HepG2 (cell line): ENCODE measurements around the gene METTL16. TPM values are rescaled to one million over a fixed set of nuclear protein-coding genes. Genes with fewer than 3 reads are reported as not detected.
A peak's percentile ranks its signal among the peaks of the same experiment; 100 is the strongest.

Experiments
- ADNP ChIP-seq: sonication (generic); formaldehyde crosslinking; IDR thresholded peaks from 2 replicates; pipeline ENCODE4 v1.4.0; 2020; ENCODE audit warnings: missing genetic modification reagents
- CREB1 ChIP-seq, 2 experiments: fragments of 450-650 bp in 1 of 2; IDR thresholded peaks; 2 replicates each; pipeline ENCODE4 v1.6.1; 2016 to 2017; ENCODE audit warnings: control low read depth in 1 of 2, mild to moderate bottlenecking in 1 of 2, missing compliant biosample characterization in 1 of 2, missing genetic modification characterization in 1 of 2
- ERF ChIP-seq: IDR thresholded peaks from 2 replicates; pipeline ENCODE4 v1.6.1; 2018; ENCODE audit warnings: missing biosample characterization, missing genetic modification reagents
- FLYWCH1 ChIP-seq: sonication (generic); formaldehyde crosslinking; IDR thresholded peaks from 2 replicates; pipeline ENCODE4 v1.8.1; 2023; ENCODE audit warnings: mild to moderate bottlenecking, missing genetic modification reagents
- JARID2 ChIP-seq: sonication (generic); formaldehyde crosslinking; IDR thresholded peaks from 2 replicates; pipeline ENCODE4 v1.8.1; 2023; ENCODE audit warnings: missing genetic modification reagents, inconsistent platforms; ENCODE audit not compliant: insufficient replicate concordance
- MTF2 ChIP-seq: sonication (generic); formaldehyde crosslinking; IDR thresholded peaks from 2 replicates; pipeline ENCODE4 v1.5.0; 2020; ENCODE audit warnings: missing genetic modification reagents, borderline replicate concordance
- PHF20 ChIP-seq: sonication (generic); formaldehyde crosslinking; IDR thresholded peaks from 2 replicates; pipeline ENCODE4 v1.5.0; 2020; ENCODE audit warnings: mild to moderate bottlenecking, missing genetic modification reagents
- RBM22 ChIP-seq: fragments of 200-400 bp; formaldehyde crosslinking; optimal IDR thresholded peaks from 2 replicates; pipeline ENCODE3; 2017; ENCODE audit warnings: mild to moderate bottlenecking, low read length, moderate library complexity
- SIX1 ChIP-seq: sonication (generic); formaldehyde crosslinking; IDR thresholded peaks from 2 replicates; pipeline ENCODE4 v1.4.0; 2020; ENCODE audit warnings: missing genetic modification reagents, borderline replicate concordance
- SNAI1 ChIP-seq: sonication (generic); formaldehyde crosslinking; IDR thresholded peaks from 2 replicates; pipeline ENCODE4 v1.5.0; 2020; ENCODE audit warnings: mild to moderate bottlenecking, missing genetic modification reagents, borderline replicate concordance
- TRIM24 ChIP-seq: sonication (generic); formaldehyde crosslinking; IDR thresholded peaks from 2 replicates; pipeline ENCODE4 v1.8.0; 2022; ENCODE audit warnings: mild to moderate bottlenecking, missing genetic modification reagents
- ZMYM2 ChIP-seq: sonication (generic); formaldehyde crosslinking; IDR thresholded peaks from 2 replicates; pipeline ENCODE4 v1.8.0; 2022; ENCODE audit warnings: mild to moderate bottlenecking, missing genetic modification reagents
- ZNF10 ChIP-seq: sonication (generic); formaldehyde crosslinking; IDR thresholded peaks from 2 replicates; pipeline ENCODE4 v1.4.0; 2020; ENCODE audit warnings: mild to moderate bottlenecking, low read depth, missing genetic modification reagents, borderline replicate concordance
- ZNF136 ChIP-seq: sonication (generic); formaldehyde crosslinking; IDR thresholded peaks from 2 replicates; pipeline ENCODE4 v1.8.1; 2022; ENCODE audit warnings: low read depth, mild to moderate bottlenecking, moderate library complexity, missing genetic modification reagents
- ZNF20 ChIP-seq: sonication (generic); formaldehyde crosslinking; IDR thresholded peaks from 2 replicates; pipeline ENCODE4 v1.4.0; 2020; ENCODE audit warnings: mild to moderate bottlenecking, moderate library complexity, missing genetic modification reagents
- ZNF30 ChIP-seq: sonication (generic); formaldehyde crosslinking; IDR thresholded peaks from 2 replicates; pipeline ENCODE4 v1.5.0; 2020; ENCODE audit warnings: mild to moderate bottlenecking, missing genetic modification reagents
- ZNF44 ChIP-seq: sonication (generic); formaldehyde crosslinking; IDR thresholded peaks from 2 replicates; pipeline ENCODE4 v1.5.1; 2020; ENCODE audit warnings: mild to moderate bottlenecking, missing genetic modification reagents
- ZNF543 ChIP-seq: sonication (generic); formaldehyde crosslinking; IDR thresholded peaks from 2 replicates; pipeline ENCODE4 v1.4.0; 2020; ENCODE audit warnings: mild to moderate bottlenecking, missing genetic modification reagents
- ZNF549 ChIP-seq: sonication (generic); formaldehyde crosslinking; IDR thresholded peaks from 2 replicates; pipeline ENCODE4 v1.5.0; 2020; ENCODE audit warnings: missing genetic modification reagents
- ZNF674 ChIP-seq: sonication (generic); formaldehyde crosslinking; IDR thresholded peaks from 2 replicates; pipeline ENCODE4 v1.5.0; 2020; ENCODE audit warnings: low read depth, mild to moderate bottlenecking, missing genetic modification reagents
- ZNF709 ChIP-seq: sonication (generic); formaldehyde crosslinking; IDR thresholded peaks from 2 replicates; pipeline ENCODE4 v1.5.0; 2020; ENCODE audit warnings: mild to moderate bottlenecking, missing genetic modification reagents
- ZNF75D ChIP-seq: sonication (generic); formaldehyde crosslinking; IDR thresholded peaks from 2 replicates; pipeline ENCODE4 v1.8.1; 2023; ENCODE audit warnings: missing genetic modification reagents, mild to moderate bottlenecking, borderline replicate concordance
- ZNF878 ChIP-seq: sonication (generic); formaldehyde crosslinking; IDR thresholded peaks from 2 replicates; pipeline ENCODE4 v1.8.1; 2023; ENCODE audit warnings: mild to moderate bottlenecking, missing genetic modification reagents, moderate library complexity
- polyA plus RNA-seq, 8 experiments: library from polyadenylated mRNA; depleted of rRNA in 3 of 8; stranded (reverse) in 7 of 8; unstranded in 1 of 8; fragments of >200 nt; fragmentation: Illumina TruSeq in 4 of 8; extraction: Trizol in 4 of 8; gene quantifications; 2 replicates each; pipeline versions ENCODE4 v1.2.1 to v1.2.3, GENCODE V29; 2011 to 2016; ENCODE audit warnings: low read depth in 4 of 8, missing spikeins in 1 of 8, mixed read lengths in 1 of 8; ENCODE audit not compliant: insufficient read depth in 1 of 8
- total RNA-seq, 5 experiments: library from RNA; depleted of rRNA; stranded (reverse); fragments of >200 nt; fragmentation: Illumina TruSeq; extraction: Trizol; gene quantifications; 2 replicates each; pipeline ENCODE4 v1.2.3, GENCODE V29; 2016; ENCODE audit warnings: low read depth in 1 of 5
- TF ChIP-seq, protein P1 (sequence below): sonication (generic); formaldehyde crosslinking; IDR thresholded peaks from 2 replicates; pipeline ENCODE4 v1.9.0; 2022; ENCODE audit warnings: missing genetic modification reagents, mild to moderate bottlenecking, borderline replicate concordance
- TF ChIP-seq, protein P2 (sequence below): sonication (generic); formaldehyde crosslinking; IDR thresholded peaks from 2 replicates; pipeline ENCODE4 v1.8.0; 2022; ENCODE audit warnings: missing genetic modification reagents, mild to moderate bottlenecking, moderate library complexity, borderline replicate concordance
- TF ChIP-seq, protein P3 (sequence below): IDR thresholded peaks from 2 replicates; pipeline ENCODE4 v1.6.1; 2016; ENCODE audit warnings: missing compliant biosample characterization, missing genetic modification reagents, borderline replicate concordance

The METTL16 gene
- total and polyA plus RNA-seq, 2 of the 13 experiments (the other 11 are each of a cell fraction or from before 2014, with no cell fraction given): 11.6 to 18.5 TPM

DNA sequence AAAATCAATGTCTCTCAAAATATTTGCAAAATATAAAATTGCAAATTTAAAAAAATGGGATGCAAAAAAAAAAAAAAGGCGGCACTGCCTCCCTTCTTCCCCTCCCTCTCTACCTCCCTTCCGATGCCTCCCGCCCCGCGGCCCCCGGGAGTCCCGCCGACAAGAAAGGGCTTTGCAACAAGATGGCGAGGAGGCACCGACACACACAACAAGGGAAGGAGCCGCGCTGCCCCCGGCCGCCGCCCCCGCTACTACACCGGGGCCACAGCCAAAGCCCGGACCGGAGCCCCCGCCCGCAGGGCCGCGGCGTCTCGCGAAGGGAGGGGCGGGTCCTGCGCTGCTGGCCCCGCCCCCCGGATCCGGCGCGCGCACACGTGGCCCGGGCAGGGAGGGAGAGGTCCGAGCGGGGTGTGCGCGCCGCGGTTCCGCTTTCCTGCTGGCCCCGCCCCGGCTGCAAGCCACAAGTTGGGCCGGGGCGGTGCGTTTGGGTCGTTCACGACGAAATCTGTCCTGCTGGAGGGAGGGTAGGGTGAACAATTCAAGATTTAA lies 110.7 kb downstream of the METTL16 start, which contains the start of gene MNT (continued):
- TF ChIP-seq, protein P1, sequence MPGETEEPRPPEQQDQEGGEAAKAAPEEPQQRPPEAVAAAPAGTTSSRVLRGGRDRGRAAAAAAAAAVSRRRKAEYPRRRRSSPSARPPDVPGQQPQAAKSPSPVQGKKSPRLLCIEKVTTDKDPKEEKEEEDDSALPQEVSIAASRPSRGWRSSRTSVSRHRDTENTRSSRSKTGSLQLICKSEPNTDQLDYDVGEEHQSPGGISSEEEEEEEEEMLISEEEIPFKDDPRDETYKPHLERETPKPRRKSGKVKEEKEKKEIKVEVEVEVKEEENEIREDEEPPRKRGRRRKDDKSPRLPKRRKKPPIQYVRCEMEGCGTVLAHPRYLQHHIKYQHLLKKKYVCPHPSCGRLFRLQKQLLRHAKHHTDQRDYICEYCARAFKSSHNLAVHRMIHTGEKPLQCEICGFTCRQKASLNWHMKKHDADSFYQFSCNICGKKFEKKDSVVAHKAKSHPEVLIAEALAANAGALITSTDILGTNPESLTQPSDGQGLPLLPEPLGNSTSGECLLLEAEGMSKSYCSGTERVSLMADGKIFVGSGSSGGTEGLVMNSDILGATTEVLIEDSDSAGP (CRISPR knock-in tag): no peak; the same call in 1 of the 2 replicates
- TF ChIP-seq MTF2 (CRISPR knock-in tag) (no peak), JARID2 (CRISPR knock-in tag) (no peak), TRIM24 (CRISPR knock-in tag) (no peak), ZNF10 (no peak), SIX1 (CRISPR knock-in tag) (no peak), FLYWCH1 (no peak), RBM22 (no peak), ZNF878 (no peak), ADNP (CRISPR knock-in tag) (no peak), ZMYM2 (CRISPR knock-in tag) (0 out of 2 replicates have a peak, but pooled peaks have one; percentile 6), ZNF136 (CRISPR knock-in tag) (no peak), ZNF20 (CRISPR knock-in tag) (no peak), ZNF30 (no peak), CREB1 (IDR thresholded peaks at IDR 0.05) (peak; percentile 27; the same call in 1 of the 2 replicates), CREB1 (CRISPR knock-in tag; IDR thresholded peaks at IDR 0.05) (no peak), ERF (peak; percentile 30; the same call in 1 of the 2 replicates), PHF20 (CRISPR knock-in tag) (peak; percentile 35), ZNF549 (CRISPR knock-in tag) (no peak), ZNF543 (0 out of 2 replicates have a peak, but pooled peaks have one; percentile 16), ZNF674 (no peak), SNAI1 (CRISPR knock-in tag) (no peak), ZNF44 (CRISPR knock-in tag) (no peak), ZNF75D (CRISPR knock-in tag) (no peak), ZNF709 (CRISPR knock-in tag) (0 out of 2 replicates have a peak, but pooled peaks have one; percentile 44)
- TF ChIP-seq, protein P2, sequence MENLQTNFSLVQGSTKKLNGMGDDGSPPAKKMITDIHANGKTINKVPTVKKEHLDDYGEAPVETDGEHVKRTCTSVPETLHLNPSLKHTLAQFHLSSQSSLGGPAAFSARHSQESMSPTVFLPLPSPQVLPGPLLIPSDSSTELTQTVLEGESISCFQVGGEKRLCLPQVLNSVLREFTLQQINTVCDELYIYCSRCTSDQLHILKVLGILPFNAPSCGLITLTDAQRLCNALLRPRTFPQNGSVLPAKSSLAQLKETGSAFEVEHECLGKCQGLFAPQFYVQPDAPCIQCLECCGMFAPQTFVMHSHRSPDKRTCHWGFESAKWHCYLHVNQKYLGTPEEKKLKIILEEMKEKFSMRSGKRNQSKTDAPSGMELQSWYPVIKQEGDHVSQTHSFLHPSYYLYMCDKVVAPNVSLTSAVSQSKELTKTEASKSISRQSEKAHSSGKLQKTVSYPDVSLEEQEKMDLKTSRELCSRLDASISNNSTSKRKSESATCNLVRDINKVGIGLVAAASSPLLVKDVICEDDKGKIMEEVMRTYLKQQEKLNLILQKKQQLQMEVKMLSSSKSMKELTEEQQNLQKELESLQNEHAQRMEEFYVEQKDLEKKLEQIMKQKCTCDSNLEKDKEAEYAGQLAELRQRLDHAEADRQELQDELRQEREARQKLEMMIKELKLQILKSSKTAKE (CRISPR knock-in tag): no peak
- TF ChIP-seq, protein P3, sequence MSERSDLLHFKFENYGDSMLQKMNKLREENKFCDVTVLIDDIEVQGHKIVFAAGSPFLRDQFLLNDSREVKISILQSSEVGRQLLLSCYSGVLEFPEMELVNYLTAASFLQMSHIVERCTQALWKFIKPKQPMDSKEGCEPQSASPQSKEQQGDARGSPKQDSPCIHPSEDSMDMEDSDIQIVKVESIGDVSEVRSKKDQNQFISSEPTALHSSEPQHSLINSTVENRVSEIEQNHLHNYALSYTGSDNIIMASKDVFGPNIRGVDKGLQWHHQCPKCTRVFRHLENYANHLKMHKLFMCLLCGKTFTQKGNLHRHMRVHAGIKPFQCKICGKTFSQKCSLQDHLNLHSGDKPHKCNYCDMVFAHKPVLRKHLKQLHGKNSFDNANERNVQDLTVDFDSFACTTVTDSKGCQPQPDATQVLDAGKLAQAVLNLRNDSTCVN: no peak
